Right cardiac atrium (tissue), 5 donors: ENCODE measurements around the gene SNTN. TPM values are rescaled to one million over a fixed set of nuclear protein-coding genes. Genes with fewer than 3 reads are reported as not detected.
A peak's percentile ranks its signal among the peaks of the same experiment; 100 is the strongest.

Source experiments
- ATAC-seq, 2 donors: fragments of 200-7000 bp; cut with Tn5 transposase; one replicate each; pipeline versions ENCODE4 v1.8.0 to v1.9.1; 2020; ENCODE audit warnings: moderate library complexity in 2 of 2, mild to moderate bottlenecking in 1 of 2
- DNase-seq, 3 donors: peaks; one replicate each; pipeline ENCODE4 v3.0.0-alpha.2; 2020
- H3K27ac ChIP-seq: one replicate; pipeline ENCODE4 v1.5.1; 2013; ENCODE audit warnings: mild to moderate bottlenecking, low read length, control low read depth, moderate library complexity
- H3K27me3 ChIP-seq: one replicate; pipeline ENCODE4 v1.6.1; 2013; ENCODE audit not compliant: control insufficient read depth, insufficient read depth
- H3K4me1 ChIP-seq: one replicate; pipeline ENCODE4 v1.6.1; 2013; ENCODE audit warnings: low read length; ENCODE audit not compliant: control insufficient read depth, insufficient read depth
- H3K4me3 ChIP-seq: one replicate; pipeline ENCODE4 v1.5.1; 2013; ENCODE audit warnings: low read length, control low read depth
- H3K9me3 ChIP-seq: one replicate; pipeline ENCODE4 v1.6.1; 2013; ENCODE audit warnings: low read length; ENCODE audit not compliant: control insufficient read depth
- WGBS: extraction: QIAGEN DNeasy Blood & Tissue Kit; methylation state at CpG from one replicate; pipeline ENCODE4 v1.1.7; 2013; 5-methylcytosine and 5-hydroxymethylcytosine counted together
- intact Hi-C, 4 donors: fragments of 100-400 bp; cut with DNase I; formaldehyde crosslinking; loops; one replicate each; pipeline versions ENCODE4 v1.11.0 to v1.14.0; 2022 to 2023
- polyA plus RNA-seq: library from polyadenylated mRNA; stranded (reverse); fragments of 200-250 nt; gene quantifications from one replicate; pipeline ENCODE4 v1.2.3, GENCODE V29; 2013
- total RNA-seq, 4 donors: library from RNA; stranded (reverse); fragmentation: NEBNext Ultra II Directional; extraction: Animal tissue kit (Norgen Biotek cat#: 25700); gene quantifications; one replicate each; pipeline ENCODE4 v1.2.1, GENCODE V29; 2021
- donor health status: healthy with polysubstance abuse.
- donor health status: DM: no; HTN: yes; CAD: no.
- donor health status: DM: no; HTN: no; CAD: no.
- donor health status: DM: no; HTN: yes; CAD: no; lungs with severe emphysema.
- donor health status: DM: yes; HTN: yes; CAD: no.

SNTN gene
- total and polyA plus RNA-seq, 5 donors = not detected

DNA sequence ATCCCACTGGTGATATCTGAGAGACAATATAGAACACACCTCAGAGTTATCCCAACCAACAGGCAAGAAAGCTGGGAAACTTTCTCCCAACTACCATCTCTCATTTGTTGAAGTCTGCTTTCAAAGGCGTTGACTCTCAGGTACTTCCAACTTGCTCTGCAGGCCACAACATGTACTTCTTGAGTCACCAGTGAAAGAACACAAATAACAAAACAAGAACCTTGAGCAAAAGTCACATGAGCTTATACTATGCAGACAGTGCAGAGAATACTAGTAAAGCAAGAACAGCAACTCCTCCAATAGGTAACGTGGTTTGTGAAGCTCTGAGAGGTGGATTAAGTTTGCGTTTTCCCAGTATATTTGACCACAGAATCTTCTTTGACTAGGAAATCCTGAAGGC is 20.6 kb downstream of the SNTN start:
- Histone ChIP-seq H3K27ac (no peak overlapping the region), H3K9me3 (no peaks in the 10 kb centered on the region), H3K27me3 (no peaks in the 10 kb centered on the region), H3K4me1 (no peaks in the 10 kb centered on the region), H3K4me3 (no peak overlapping the region)
- intact Hi-C loops = no loop called here
- DNase-seq (no peak), ATAC-seq (no peak)
- WGBS = 92% methylated on average over 3 of the region's 3 CpGs

DNA sequence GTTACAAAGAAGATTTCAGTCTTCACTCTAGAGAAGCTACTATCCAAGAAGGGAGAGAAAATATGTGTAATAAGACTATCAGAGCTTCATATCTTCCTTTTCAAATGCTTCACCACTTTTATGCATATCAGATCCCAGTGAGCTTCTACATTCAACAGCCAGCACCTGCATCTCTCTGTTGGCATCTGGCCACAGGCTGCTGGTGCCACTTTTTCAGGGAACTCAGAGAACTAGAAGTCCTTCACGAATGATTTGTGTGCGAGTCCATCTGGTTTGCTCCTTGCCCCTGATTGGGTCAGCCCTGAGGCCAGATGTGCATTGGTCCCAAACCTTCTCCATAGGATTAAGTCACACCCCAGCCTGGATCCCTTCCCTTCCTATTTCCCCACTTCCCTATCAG is 22.1 kb downstream of the SNTN start:
- intact Hi-C loops = no loop called here
- no peak for ATAC-seq

DNA sequence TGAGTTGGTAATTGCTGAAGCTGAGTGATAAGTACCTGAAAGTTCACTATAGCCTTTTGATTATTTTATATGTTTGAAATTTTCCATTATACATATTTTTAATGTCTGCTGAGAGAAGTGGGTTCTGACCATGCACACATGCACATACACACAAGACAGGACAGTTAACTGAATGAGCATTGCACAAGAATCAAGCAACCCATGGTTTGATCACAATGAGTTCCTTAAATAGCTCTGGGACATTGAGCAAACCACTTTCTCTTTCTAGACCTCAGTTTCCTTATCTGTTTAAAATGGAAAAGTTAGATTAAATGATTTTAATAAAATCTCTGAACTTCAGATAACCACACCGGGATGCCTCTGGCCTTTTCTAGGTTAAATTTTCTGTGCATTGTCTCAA is 26.7 kb downstream of the SNTN start:
- Histone ChIP-seq H3K27me3 (no peaks in the 10 kb centered on the region), H3K4me1 (no peaks in the 10 kb centered on the region), H3K9me3 (no peaks in the 10 kb centered on the region), H3K27ac (no peak overlapping the region), H3K4me3 (no peak overlapping the region)
- DNase-seq (no peak), ATAC-seq (no peak)
- intact Hi-C loops = no loop called here
- WGBS = 84% methylated on average over 1 of the region's 1 CpG

More for the DNA sequence above, 22.1 kb downstream of the SNTN start:
- Histone ChIP-seq H3K9me3 (no peaks in the 10 kb centered on the region), H3K4me1 (no peaks in the 10 kb centered on the region), H3K27me3 (no peaks in the 10 kb centered on the region), H3K4me3 (no peak overlapping the region), H3K27ac (no peak overlapping the region)
- 58% methylated on average over 2 of the region's 2 CpGs for WGBS
- DNase-seq = no peak

DNA sequence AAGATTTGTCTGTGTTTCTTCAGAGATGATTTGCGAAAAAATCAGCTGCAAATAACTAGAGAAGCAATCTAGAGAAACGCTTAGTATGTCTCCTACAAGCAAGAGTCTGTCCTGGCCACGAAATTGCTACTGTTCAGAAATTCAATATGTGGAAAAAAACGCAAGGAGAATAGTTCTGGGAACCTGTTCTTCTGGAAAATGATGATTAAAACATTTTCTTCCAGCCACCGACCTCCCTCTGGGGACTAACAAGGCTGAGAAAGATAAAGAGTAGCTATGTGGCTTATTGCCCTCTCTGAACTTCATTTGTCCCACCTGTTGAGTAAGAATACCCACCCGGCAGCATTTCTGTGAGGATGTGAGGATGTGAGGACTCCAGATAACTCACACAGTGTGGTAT is 31.6 kb downstream of the SNTN start:
- DNase-seq = no peak
- H3K27me3 ChIP-seq = no peaks in the 10 kb centered on the region
- intact Hi-C loops = no loop called here
- ATAC-seq = no peak
- H3K4me1 ChIP-seq = no peaks in the 10 kb centered on the region
- H3K4me3 ChIP-seq = no peak overlapping the region
- WGBS = 63% methylated on average over 6 of the region's 6 CpGs
- no peaks in the 10 kb centered on the region for H3K9me3 ChIP-seq
- no peak overlapping the region for H3K27ac ChIP-seq

- H3K4me1 ChIP-seq = no peaks in the 10 kb centered on the region
- H3K27me3 ChIP-seq = no peaks in the 10 kb centered on the region
- DNase-seq (no peak), ATAC-seq (no peak)
- no peak overlapping the region for H3K4me3 ChIP-seq
- no peaks in the 10 kb centered on the region for H3K9me3 ChIP-seq
- intact Hi-C loops = no loop called here
- 88% methylated on average over 2 of the region's 2 CpGs for WGBS
- no peak overlapping the region for H3K27ac ChIP-seq
Observed at GRCh38 chr3:63685340-63685739, 32.9 kb downstream of the SNTN start.

- ATAC-seq (no peak), DNase-seq (no peak)
- Histone ChIP-seq H3K27ac (no peak overlapping the region), H3K9me3 (no peaks in the 10 kb centered on the region), H3K4me1 (no peaks in the 10 kb centered on the region), H3K27me3 (no peaks in the 10 kb centered on the region), H3K4me3 (no peak overlapping the region)
- WGBS = 82% methylated on average over 9 of the region's 9 CpGs
- intact Hi-C loops = no loop called here
Observed at GRCh38 chr3:63687278-63688225, 35.1 kb downstream of the SNTN start.

DNA sequence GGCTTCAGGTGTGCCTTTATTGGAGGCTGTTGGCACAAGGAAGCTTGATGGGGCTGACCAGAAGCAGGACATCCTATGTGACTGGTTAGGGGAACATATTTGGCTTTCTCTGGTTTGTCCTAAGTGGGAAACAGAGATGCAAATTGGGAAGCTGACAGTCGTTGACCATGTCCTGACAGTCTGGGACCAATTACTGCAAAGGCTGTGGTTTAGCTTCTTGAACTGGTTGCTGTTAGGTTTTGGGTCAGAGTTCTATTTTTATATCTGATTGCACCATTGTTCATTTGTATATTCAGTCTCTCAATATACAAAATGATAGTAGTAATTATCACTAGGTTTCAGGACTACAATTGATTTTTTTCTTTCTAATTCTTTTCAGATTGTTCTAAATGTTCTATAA is 36.8 kb downstream of the SNTN start:
- Histone ChIP-seq H3K4me3 (no peak overlapping the region), H3K4me1 (no peaks in the 10 kb centered on the region), H3K27ac (no peak overlapping the region), H3K9me3 (no peaks in the 10 kb centered on the region), H3K27me3 (no peaks in the 10 kb centered on the region)
- intact Hi-C loops = no loop called here
- no peak for ATAC-seq
- DNase-seq = no peak
- 52% methylated on average over 1 of the region's 1 CpG for whole genome bisulfite sequencing

DNA sequence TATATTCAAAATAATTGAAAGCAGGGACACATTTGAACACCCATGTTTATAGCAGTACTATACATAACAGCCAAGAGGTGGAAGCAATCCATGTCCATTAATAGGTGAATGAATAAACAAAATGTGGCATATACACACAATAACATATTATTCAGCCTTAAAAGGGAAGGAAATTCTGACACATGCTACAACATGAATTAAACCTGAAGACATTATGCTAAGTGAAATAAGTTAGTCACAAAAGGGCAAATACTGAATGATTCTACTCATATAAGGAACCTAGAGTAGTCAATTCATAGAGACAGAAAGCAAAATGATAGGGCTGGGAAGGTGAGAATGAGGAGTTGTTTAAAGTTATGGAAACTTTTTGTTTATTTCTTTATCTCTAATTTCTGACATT is 40.9 kb downstream of the SNTN start:
- DNase-seq (no peak), ATAC-seq (no peak)
- H3K9me3 ChIP-seq = no peaks in the 10 kb centered on the region
- H3K4me1 ChIP-seq = no peaks in the 10 kb centered on the region
- H3K4me3 ChIP-seq = no peak overlapping the region
- no peaks in the 10 kb centered on the region for H3K27me3 ChIP-seq
- no peak overlapping the region for H3K27ac ChIP-seq
- intact Hi-C loops = no loop called here

DNA sequence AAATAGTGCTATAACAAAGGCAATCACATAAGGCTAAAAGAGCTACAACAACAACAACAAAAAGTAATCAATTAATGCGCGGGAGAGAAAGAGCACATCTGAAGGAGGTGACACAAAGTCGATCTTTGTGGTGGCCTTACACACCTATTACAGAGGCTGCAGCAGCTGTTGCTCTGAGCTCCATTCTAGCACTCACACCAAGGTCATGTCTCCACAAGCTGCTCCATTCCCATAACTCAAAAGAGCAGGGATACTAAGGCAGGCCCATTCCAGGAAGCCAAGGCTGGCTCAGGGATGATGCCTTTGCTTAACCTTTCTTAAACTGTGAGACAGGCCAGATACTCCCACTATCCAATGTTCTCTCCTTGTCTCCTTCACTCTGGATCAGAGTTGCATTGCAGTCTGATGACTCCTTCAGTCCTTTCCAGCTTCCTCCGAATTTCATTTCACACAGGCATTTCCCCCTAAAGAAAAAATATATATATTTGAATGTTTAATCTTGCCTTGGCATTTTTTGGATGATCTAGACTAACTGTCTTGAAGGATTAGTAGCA is 52.7 kb downstream of the SNTN start:
- Histone ChIP-seq H3K4me1 (no peaks in the 10 kb centered on the region), H3K4me3 (no peak overlapping the region), H3K9me3 (no peaks in the 10 kb centered on the region), H3K27me3 (no peaks in the 10 kb centered on the region), H3K27ac (no peak overlapping the region)
- intact Hi-C loops = no loop called here
- DNase-seq (no peak), ATAC-seq (no peak)
- 89% methylated on average over 4 of the region's 4 CpGs for WGBS

DNA sequence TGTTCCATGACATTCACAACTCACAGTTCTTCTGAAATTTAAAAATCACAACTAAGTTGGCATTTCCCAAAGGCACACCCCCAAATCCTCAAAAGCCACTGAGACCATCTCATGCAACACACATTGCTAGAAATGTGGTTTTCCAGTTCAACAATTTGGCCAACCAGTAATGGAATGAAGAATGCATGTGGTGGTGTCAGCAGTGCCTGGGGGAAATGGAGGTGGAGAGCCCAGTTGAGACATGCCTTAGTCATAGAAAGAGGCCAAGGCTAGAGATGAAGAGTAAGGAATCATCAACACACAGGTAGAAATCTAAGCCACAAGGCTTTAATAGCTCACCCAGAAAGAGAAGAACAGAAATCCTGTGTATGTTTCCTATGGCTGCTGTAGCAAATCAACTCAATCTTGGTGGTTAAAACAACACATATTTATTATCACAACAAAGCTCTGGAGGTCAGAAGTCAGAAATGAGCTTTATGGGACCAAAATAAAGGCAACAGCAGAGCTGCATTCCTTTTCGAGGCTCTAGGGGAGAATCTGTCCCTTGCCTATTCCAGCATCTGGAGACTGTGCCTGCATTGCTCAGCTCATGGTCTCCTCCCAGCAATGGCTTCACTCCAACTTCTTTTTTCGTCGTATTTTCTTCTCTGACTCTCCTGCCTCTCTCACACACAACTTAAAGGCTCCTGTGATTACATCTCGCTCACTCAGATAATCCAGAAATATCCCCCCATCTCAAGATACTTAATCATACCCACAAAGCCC is 54.0 kb downstream of the SNTN start:
- ATAC-seq (peak in 1 of 2 donors; percentile 45), DNase-seq (no peak)
- Histone ChIP-seq H3K9me3 (no peaks in the 10 kb centered on the region), H3K27ac (no peak overlapping the region), H3K4me3 (no peak overlapping the region), H3K27me3 (no peaks in the 10 kb centered on the region), H3K4me1 (no peaks in the 10 kb centered on the region)
- intact Hi-C loops = no loop called here
- WGBS = 37% methylated on average over 4 of the region's 4 CpGs

DNA sequence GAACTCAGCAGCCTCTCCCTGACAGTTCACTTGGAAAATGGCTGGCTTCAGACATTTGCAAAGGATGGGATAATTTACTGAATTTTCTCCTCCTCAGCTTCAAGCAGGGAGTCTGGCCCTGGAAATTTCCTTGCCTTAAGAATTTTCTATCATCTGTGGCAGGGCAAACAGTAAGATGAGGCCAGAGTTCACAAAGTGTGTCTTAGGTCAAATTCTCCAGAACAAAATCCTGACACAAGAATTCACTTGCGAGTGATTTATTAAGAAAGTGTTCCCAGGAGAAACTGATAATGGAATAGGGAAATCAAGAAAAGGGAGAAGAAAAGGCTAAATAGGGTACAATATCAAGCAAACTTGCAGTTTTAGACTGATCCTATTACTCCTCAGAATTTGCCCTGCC is 55.3 kb downstream of the SNTN start:
- intact Hi-C loops = no loop called here
- no peak for DNase-seq
- 68% methylated on average over 1 of the region's 1 CpG for WGBS
- H3K4me3 ChIP-seq = no peak overlapping the region
- ATAC-seq = no peak
- H3K27me3 ChIP-seq = no peaks in the 10 kb centered on the region
- H3K4me1 ChIP-seq = no peaks in the 10 kb centered on the region
- no peak overlapping the region for H3K27ac ChIP-seq
- H3K9me3 ChIP-seq = no peaks in the 10 kb centered on the region
